B cell (primary cell): ENCODE measurements around the gene SPATA7. TPM values are rescaled to one million over a fixed set of nuclear protein-coding genes. Genes with fewer than 3 reads are reported as not detected.

Experiments
- ATAC-seq: fragments of 200-7000 bp; cut with Tn5 transposase; one replicate; pipeline ENCODE4 v1.10.0; 2021; ENCODE audit warnings: low read depth, mild to moderate bottlenecking, moderate number of reproducible peaks, moderate library complexity
- CTCF ChIA-PET: fragments of 350-600 bp; sonication (Branson Sonifier 250); formaldehyde crosslinking; loops from one replicate; lab custom pipeline; 2021; ENCODE audit warnings: antibody characterized with exemption, inconsistent platforms; lab: Charles Lee
- POLR2A ChIA-PET: fragments of 350-600 bp; sonication (Branson Sonifier 250); formaldehyde crosslinking; loops from one replicate; lab custom pipeline; 2021; ENCODE audit warnings: antibody characterized with exemption; lab: Charles Lee
- DNase-seq: peaks from one replicate; pipeline ENCODE4 v3.0.0; 2013
- H2AFZ ChIP-seq: 2 replicates; pipeline ENCODE4 v1.6.1; 2012; ENCODE audit warnings: mild to moderate bottlenecking, low read depth, low read length; ENCODE audit not compliant: insufficient read depth, poor library complexity, severe bottlenecking
- H3K27ac ChIP-seq, 2 donors: 1 replicate in 1 of 2; 2 replicates in 1 of 2; pipeline ENCODE4 v1.5.1; 2012 to 2013; ENCODE audit warnings: low read length in 2 of 2, mild to moderate bottlenecking in 2 of 2, moderate library complexity in 1 of 2
- H3K27me3 ChIP-seq, 4 experiments: fragments of 200-600 bp in 1 of 4; sonication (generic) in 1 of 4; replicated peaks in 1 of 4; 1 replicate in 2 of 4; 2 replicates in 2 of 4; pipeline versions ENCODE4 v1.6.1 to v1.7.0; 2013 to 2016; ENCODE audit warnings: low read length in 3 of 4, mild to moderate bottlenecking in 2 of 4, mixed read lengths in 1 of 4, moderate library complexity in 1 of 4; ENCODE audit not compliant: insufficient read depth in 4 of 4, control insufficient read depth in 3 of 4; ENCODE audit errors: control extremely low read depth in 1 of 4
- H3K36me3 ChIP-seq, 2 experiments: replicated peaks in 1 of 2; 1 replicate in 1 of 2; 2 replicates in 1 of 2; pipeline versions ENCODE4 v1.6.1 to v1.7.1; 2013; ENCODE audit warnings: low read length in 1 of 2; ENCODE audit not compliant: insufficient read depth in 2 of 2, control insufficient read depth in 1 of 2; ENCODE audit errors: control extremely low read depth in 1 of 2, extremely low read depth in 1 of 2
- H3K4me1 ChIP-seq, 2 donors: fragments of 200-600 bp in 1 of 2; sonication (generic) in 1 of 2; 1 replicate in 1 of 2; 2 replicates in 1 of 2; pipeline versions ENCODE4 v1.5.1 to v1.6.1; 2013 to 2017; ENCODE audit warnings: low read length in 2 of 2; ENCODE audit not compliant: control insufficient read depth in 2 of 2, insufficient read depth in 2 of 2
- H3K4me2 ChIP-seq: replicated peaks from 2 replicates; pipeline ENCODE3; 2012; ENCODE audit warnings: mild to moderate bottlenecking, low read depth, low read length; ENCODE audit not compliant: poor library complexity, severe bottlenecking
- H3K4me3 ChIP-seq, 5 experiments: fragments of 200-600 bp in 1 of 5; sonication (generic) in 1 of 5; 1 replicate in 3 of 5; 2 replicates in 2 of 5; pipeline versions ENCODE4 v1.5.1 to v1.7.0; 2011 to 2016; ENCODE audit warnings: low read length in 4 of 5, mild to moderate bottlenecking in 4 of 5, low read depth in 2 of 5, control low read depth in 1 of 5, moderate library complexity in 1 of 5; ENCODE audit not compliant: insufficient read depth in 1 of 5; ENCODE audit errors: control extremely low read depth in 1 of 5, extremely low read depth in 1 of 5
- H3K79me2 ChIP-seq: fragments of 200-600 bp; sonication (generic); one replicate; pipeline ENCODE4 v1.6.0; 2016; ENCODE audit warnings: low read length; ENCODE audit not compliant: control insufficient read depth, insufficient read depth
- H3K9ac ChIP-seq: fragments of 200-600 bp; sonication (generic); 2 replicates; pipeline ENCODE4 v1.6.1; 2017; ENCODE audit warnings: mild to moderate bottlenecking, low read length, moderate library complexity
- H3K9me3 ChIP-seq, 3 donors: one replicate each; pipeline versions ENCODE4 v1.6.1 to v1.7.1; 2013; ENCODE audit warnings: low read length in 2 of 3; ENCODE audit not compliant: control insufficient read depth in 2 of 3, insufficient read depth in 1 of 3; ENCODE audit errors: control extremely low read depth in 1 of 3
- H4K20me1 ChIP-seq: 2 replicates; pipeline ENCODE4 v1.6.0; 2012; ENCODE audit warnings: mild to moderate bottlenecking, low read length; ENCODE audit not compliant: insufficient read depth, control insufficient read depth, poor library complexity, severe bottlenecking
- H3K27ac Mint-ChIP-seq: one replicate; pipeline ENCODE4 v1.8.0; 2021; ENCODE audit warnings: mixed read lengths
- H3K27me3 Mint-ChIP-seq: one replicate; pipeline ENCODE4 v1.8.0; 2021; ENCODE audit warnings: mixed read lengths
- H3K4me1 Mint-ChIP-seq: one replicate; pipeline ENCODE4 v1.8.0; 2021; ENCODE audit warnings: mixed read lengths
- H3K4me3 Mint-ChIP-seq: one replicate; pipeline ENCODE4 v1.8.0; 2021; ENCODE audit warnings: mixed read lengths
- H3K9me3 Mint-ChIP-seq: one replicate; pipeline ENCODE4 v1.8.0; 2022; ENCODE audit warnings: mixed read lengths; ENCODE audit not compliant: insufficient read depth
- EZH2 ChIP-seq: IDR thresholded peaks from 2 replicates; pipeline ENCODE4 v1.6.1; 2012; ENCODE audit warnings: borderline replicate concordance, low read depth, mild to moderate bottlenecking, moderate library complexity, low read length; ENCODE audit not compliant: insufficient read depth, poor library complexity, severe bottlenecking
- WGBS: methylation state at CpG from one replicate; pipeline ENCODE4 v1.1.5; 2013; ENCODE audit warnings: missing lambda C conversion rate; ENCODE audit not compliant: insufficient coverage; 5-methylcytosine and 5-hydroxymethylcytosine counted together
- intact Hi-C: fragments of 100-400 bp; cut with micrococcal nuclease; formaldehyde crosslinking; loops from one replicate; pipeline ENCODE4 v1.10.0; 2022
- polyA plus RNA-seq: library from polyadenylated mRNA; depleted of rRNA; stranded (reverse); fragments of >200 nt; gene quantifications from 2 replicates; pipeline ENCODE4 v1.2.3, GENCODE V29; 2012
- total RNA-seq, 2 donors: library from RNA; stranded (reverse); fragments of 120-200 nt in 1 of 2; gene quantifications; 1 replicate in 1 of 2; 2 replicates in 1 of 2; pipeline versions ENCODE4 v1.2.3 to v1.2.4, GENCODE V29; 2013 to 2022
- TF ChIP-seq, protein P1 (sequence below): fragments of 200-600 bp; IDR thresholded peaks from one replicate; pipeline ENCODE4 v1.8.0; 2022; ENCODE audit warnings: antibody characterized with exemption, mild to moderate bottlenecking

Gene SPATA7
- total and polyA plus RNA-seq, 2 donors (not counting 1 experiment from before 2014, with no cell fraction given) = 0.86 to 3.2 TPM

DNA sequence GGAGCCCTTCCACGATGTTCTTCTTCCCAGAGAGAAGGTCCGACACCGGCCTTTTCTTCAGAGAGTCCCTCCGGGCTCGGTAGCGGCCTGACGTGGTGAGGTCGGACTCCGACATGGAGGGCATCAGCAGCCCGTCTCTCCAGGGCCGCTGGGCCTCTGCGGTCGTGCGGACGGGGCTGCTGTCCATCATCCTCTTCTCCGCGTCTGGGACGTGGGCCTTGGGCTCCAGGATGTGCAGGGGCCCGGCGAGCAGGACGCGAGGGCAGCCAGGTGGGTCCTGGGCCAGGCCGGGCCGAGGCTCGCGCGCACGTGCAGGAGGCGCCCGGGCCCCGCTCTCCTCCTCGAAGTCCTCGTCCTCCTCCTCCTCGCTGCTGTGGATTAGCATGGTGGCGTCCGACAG lies 93.5 kb downstream of the SPATA7 start:
- intact Hi-C loops = no loop called here

DNA sequence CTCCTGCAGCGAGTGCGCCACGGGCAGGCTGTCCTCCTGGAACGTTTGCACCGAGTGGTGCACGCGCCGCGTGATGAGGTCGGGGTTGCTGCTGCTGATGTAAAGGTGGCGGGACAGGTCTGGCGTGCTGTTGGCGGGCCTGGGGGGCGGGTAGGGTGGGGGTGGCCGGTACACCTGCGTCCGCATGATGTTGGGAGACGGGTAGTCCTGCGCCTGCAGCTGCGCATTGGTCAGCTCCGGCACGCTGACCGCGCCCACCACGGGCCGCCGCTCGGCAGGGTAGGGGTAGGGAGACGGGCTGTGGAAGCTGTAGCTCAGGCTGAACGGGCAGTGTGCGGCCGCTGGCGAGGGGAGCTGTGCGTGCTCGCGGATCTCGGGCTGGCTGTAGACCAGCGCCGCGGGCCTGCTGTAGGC lies 94.1 kb downstream of the SPATA7 start:
- H3K4me1 Mint-ChIP-seq = no peaks in the 10 kb centered on the region
- no peaks in the 10 kb centered on the region for H3K4me1 ChIP-seq
- no peaks in the 10 kb centered on the region for H3K79me2 ChIP-seq
- no peak overlapping the region for H3K4me3 ChIP-seq
- ChIA-PET CTCF (interaction anchor here (1.2 kb wide), 1 partner anchor 534 kb away, joined by 3 read pairs; no protein-coding TSS in a partner anchor), POLR2A (no interaction called here)
- H3K27me3 ChIP-seq = peaks cover 0 to 6% (median 1%) of the 10 kb centered on the region in 4 experiments
- no peak overlapping the region for H3K4me2 ChIP-seq
- DNase-seq = no peak
- ATAC-seq = no peak
- no peaks in the 10 kb centered on the region for H3K36me3 ChIP-seq
- no peak overlapping the region for H3K27ac ChIP-seq
- H3K4me3 Mint-ChIP-seq = no peak overlapping the region
- WGBS = 96% methylated on average over 39 of the region's 40 CpGs
- H4K20me1 ChIP-seq = no peaks in the 10 kb centered on the region
- H3K9me3 ChIP-seq = peaks cover 0 to 10% (median 0%) of the 10 kb centered on the region in 3 donors
- H3K9me3 Mint-ChIP-seq = no peaks in the 10 kb centered on the region
- H3K9ac ChIP-seq = no peak overlapping the region
- H3K27ac Mint-ChIP-seq = no peak overlapping the region
- H2AFZ ChIP-seq = no peak overlapping the region
- TF ChIP-seq EZH2 = no peak
- TF ChIP-seq, protein P1, sequence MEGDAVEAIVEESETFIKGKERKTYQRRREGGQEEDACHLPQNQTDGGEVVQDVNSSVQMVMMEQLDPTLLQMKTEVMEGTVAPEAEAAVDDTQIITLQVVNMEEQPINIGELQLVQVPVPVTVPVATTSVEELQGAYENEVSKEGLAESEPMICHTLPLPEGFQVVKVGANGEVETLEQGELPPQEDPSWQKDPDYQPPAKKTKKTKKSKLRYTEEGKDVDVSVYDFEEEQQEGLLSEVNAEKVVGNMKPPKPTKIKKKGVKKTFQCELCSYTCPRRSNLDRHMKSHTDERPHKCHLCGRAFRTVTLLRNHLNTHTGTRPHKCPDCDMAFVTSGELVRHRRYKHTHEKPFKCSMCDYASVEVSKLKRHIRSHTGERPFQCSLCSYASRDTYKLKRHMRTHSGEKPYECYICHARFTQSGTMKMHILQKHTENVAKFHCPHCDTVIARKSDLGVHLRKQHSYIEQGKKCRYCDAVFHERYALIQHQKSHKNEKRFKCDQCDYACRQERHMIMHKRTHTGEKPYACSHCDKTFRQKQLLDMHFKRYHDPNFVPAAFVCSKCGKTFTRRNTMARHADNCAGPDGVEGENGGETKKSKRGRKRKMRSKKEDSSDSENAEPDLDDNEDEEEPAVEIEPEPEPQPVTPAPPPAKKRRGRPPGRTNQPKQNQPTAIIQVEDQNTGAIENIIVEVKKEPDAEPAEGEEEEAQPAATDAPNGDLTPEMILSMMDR = no peak
- intact Hi-C loops = no loop called here
- H3K27me3 Mint-ChIP-seq = peaks cover 20% of the 10 kb centered on the region

More for the DNA sequence above, 93.5 kb downstream of the SPATA7 start:
- CTCF ChIA-PET = no interaction called here
- Histone ChIP-seq H4K20me1 (no peaks in the 10 kb centered on the region), H3K27ac (no peak overlapping the region), H3K9me3 (peaks cover 0 to 10% (median 0%) of the 10 kb centered on the region in 3 donors), H3K79me2 (no peaks in the 10 kb centered on the region), H3K27me3 (peaks cover 0 to 6% (median 0%) of the 10 kb centered on the region in 4 experiments), H3K36me3 (no peaks in the 10 kb centered on the region), H3K4me3 (no peak overlapping the region), H3K9ac (no peak overlapping the region), H2AFZ (no peak overlapping the region), H3K4me2 (no peak overlapping the region), H3K4me1 (no peaks in the 10 kb centered on the region)
- Mint-ChIP-seq H3K27ac (no peak overlapping the region), H3K4me1 (no peaks in the 10 kb centered on the region), H3K9me3 (no peaks in the 10 kb centered on the region), H3K27me3 (peaks cover 20% of the 10 kb centered on the region), H3K4me3 (no peak overlapping the region)
- POLR2A ChIA-PET = no interaction called here
- ATAC-seq = no peak
- TF ChIP-seq EZH2 = no peak
- TF ChIP-seq, protein P1 = no peak
- 97% methylated on average over 36 of the region's 36 CpGs for WGBS
- no peak for DNase-seq
